BJ (cell line): ENCODE data around the gene MRPS18A. TPM values are rescaled to one million over a fixed set of nuclear protein-coding genes. Genes with fewer than 3 reads are reported as not detected.

ENCODE experiments used
- CTCF ChIA-PET: fragments of 350-600 bp; formaldehyde crosslinking; extraction: SDS; loops from one replicate; lab custom pipeline; 2021; ENCODE audit warnings: antibody characterized with exemption, inconsistent platforms; lab: Yijun Ruan, JAX
- POLR2A ChIA-PET: fragments of 300-600 bp; sonication (Branson Sonifier 250); formaldehyde crosslinking; extraction: SDS; loops from one replicate; lab custom pipeline; 2021; ENCODE audit warnings: antibody characterized with exemption; lab: Charles Lee
- DNase-seq: peaks from one replicate; pipeline ENCODE4 v3.0.0-alpha.2; 2011; ENCODE audit warnings: low read depth
- H3K27me3 ChIP-seq: 2 replicates; pipeline ENCODE4 v1.6.0; 2011; ENCODE audit warnings: low read length; ENCODE audit not compliant: control insufficient read depth, insufficient read depth
- H3K36me3 ChIP-seq: 2 replicates; pipeline ENCODE4 v1.5.1; 2011; ENCODE audit warnings: low read length; ENCODE audit not compliant: control insufficient read depth, insufficient read depth
- H3K4me3 ChIP-seq: 2 replicates; pipeline ENCODE4 v1.5.1; 2011; ENCODE audit warnings: low read depth, mild to moderate bottlenecking, control low read depth, low read length
- polyA plus RNA-seq: library from polyadenylated mRNA; depleted of rRNA; stranded (reverse); fragments of >200 nt; gene quantifications from 2 replicates; pipeline ENCODE4 v1.2.3, GENCODE V29; 2011
- TF ChIP-seq, protein P1 (sequence below): IDR thresholded peaks from 2 replicates; pipeline ENCODE4 v1.5.1; 2011; ENCODE audit warnings: low read depth, mild to moderate bottlenecking, control low read depth, inconsistent platforms, low read length, moderate library complexity; ENCODE audit not compliant: insufficient read depth

MRPS18A gene
- polyA plus RNA-seq, 1 experiment: 75.0 TPM

DNA sequence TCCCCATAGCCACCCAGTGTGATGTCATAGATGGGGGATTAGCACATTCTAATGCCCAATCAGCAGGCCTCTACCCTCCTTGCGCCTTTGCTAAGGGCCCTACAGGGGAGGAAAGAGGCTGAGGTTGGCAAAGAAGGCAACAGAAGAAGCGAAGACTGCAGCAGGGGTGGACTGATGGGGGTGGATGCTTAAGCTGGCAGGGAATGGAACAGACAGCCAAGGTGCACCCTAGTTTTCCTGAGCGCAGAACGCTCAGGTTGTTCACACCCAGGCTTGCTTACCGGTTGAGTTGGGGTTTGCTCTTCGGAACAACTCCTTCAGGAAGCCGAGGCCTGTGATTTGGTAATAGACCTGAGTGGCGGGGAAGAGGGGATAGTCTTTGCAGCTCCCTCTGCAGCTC is 12.7 kb downstream of the MRPS18A start:
- Histone ChIP-seq H3K4me3 (no peak overlapping the region), H3K36me3 (peaks cover 49% of the 10 kb centered on the region), H3K27me3 (no peaks in the 10 kb centered on the region)
- no peak for DNase-seq
- CTCF ChIA-PET: interaction anchor here (1.0 to 1.1 kb wide), 2 partner anchors 84 to 100 kb away, joined by 3 to 4 read pairs; no protein-coding TSS in a partner anchor
- TF ChIP-seq, protein P1, sequence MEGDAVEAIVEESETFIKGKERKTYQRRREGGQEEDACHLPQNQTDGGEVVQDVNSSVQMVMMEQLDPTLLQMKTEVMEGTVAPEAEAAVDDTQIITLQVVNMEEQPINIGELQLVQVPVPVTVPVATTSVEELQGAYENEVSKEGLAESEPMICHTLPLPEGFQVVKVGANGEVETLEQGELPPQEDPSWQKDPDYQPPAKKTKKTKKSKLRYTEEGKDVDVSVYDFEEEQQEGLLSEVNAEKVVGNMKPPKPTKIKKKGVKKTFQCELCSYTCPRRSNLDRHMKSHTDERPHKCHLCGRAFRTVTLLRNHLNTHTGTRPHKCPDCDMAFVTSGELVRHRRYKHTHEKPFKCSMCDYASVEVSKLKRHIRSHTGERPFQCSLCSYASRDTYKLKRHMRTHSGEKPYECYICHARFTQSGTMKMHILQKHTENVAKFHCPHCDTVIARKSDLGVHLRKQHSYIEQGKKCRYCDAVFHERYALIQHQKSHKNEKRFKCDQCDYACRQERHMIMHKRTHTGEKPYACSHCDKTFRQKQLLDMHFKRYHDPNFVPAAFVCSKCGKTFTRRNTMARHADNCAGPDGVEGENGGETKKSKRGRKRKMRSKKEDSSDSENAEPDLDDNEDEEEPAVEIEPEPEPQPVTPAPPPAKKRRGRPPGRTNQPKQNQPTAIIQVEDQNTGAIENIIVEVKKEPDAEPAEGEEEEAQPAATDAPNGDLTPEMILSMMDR: no peak
- POLR2A ChIA-PET: no interaction called here

- POLR2A ChIA-PET: no interaction called here
- no peak for DNase-seq
- TF ChIP-seq, protein P1: no peak
- H3K4me3 ChIP-seq: no peak overlapping the region
- H3K36me3 ChIP-seq: peaks cover 49% of the 10 kb centered on the region
- no peaks in the 10 kb centered on the region for H3K27me3 ChIP-seq
- CTCF ChIA-PET: interaction anchor here (1.1 to 1.6 kb wide), 2 partner anchors 66 to 84 kb away, joined by 3 to 6 read pairs; no protein-coding TSS in a partner anchor
Measured at GRCh38 chr6:43674291-43674690, 13.3 kb downstream of the MRPS18A start.

DNA sequence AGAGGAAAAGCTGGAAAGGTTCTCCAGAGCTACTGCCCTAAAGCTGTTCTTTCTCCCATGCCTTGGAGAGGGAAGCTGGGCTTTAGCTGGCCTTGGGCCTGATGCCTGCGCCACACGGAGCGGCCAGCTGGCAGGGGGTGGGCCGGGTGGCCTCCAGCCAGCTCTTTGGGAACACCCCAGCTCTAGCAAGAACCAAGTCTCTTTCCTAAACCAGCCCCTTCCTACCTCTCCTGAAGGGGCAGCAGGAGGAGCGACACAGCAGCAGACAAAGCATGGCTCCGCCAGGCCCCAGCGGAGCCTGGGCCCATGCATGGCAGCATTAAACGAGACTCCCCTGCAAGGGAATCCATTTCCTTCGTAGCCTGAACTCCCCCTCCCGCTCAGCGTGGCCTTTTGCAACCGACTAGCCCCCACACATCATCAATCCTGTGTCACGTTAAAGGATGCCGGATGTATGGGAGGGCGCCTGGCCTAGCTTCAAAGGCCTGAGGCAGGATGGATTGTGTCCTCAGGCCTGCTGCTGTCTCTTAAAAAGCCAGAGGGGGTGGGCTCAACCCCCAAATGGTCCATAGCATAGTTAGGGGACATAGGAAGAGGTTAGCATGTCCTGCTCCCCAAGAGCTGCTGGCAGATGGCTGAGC is 14.0 kb downstream of the MRPS18A start:
- H3K4me3 ChIP-seq: no peak overlapping the region
- DNase-seq: no peak
- ChIA-PET CTCF (interaction anchor here (1.1 to 3.5 kb wide), 3 partner anchors 65 to 95 kb away, joined by 3 to 14 read pairs (median 6); partner anchors contain the start of gene VEGFA), POLR2A (no interaction called here)
- TF ChIP-seq, protein P1: no peak
- H3K36me3 ChIP-seq: peaks cover 48% of the 10 kb centered on the region
- H3K27me3 ChIP-seq: no peaks in the 10 kb centered on the region

GRCh38 chr6:43671801-43672690 is 15.5 kb downstream of the MRPS18A start:
- ChIA-PET CTCF (interaction anchor here (0.6 to 8.8 kb wide), 4 partner anchors 9 to 407 kb away, joined by 3 to 120 read pairs (median 10); partner anchors contain the start of gene VEGFA), POLR2A (no interaction called here)
- H3K36me3 ChIP-seq: peaks cover 38% of the 10 kb centered on the region
- no peak overlapping the region for H3K4me3 ChIP-seq
- no peak for DNase-seq
- no peaks in the 10 kb centered on the region for H3K27me3 ChIP-seq
- TF ChIP-seq, protein P1: no peak
